H1 (cell line): ENCODE data around the gene SVEP1. TPM values are rescaled to one million over a fixed set of nuclear protein-coding genes. Genes with fewer than 3 reads are reported as not detected.

Experiments used
- CTCF ChIA-PET: fragments of 300-600 bp; sonication (Branson Sonifier 250); formaldehyde crosslinking; loops from one replicate; lab custom pipeline; 2021; ENCODE audit not compliant: partially characterized antibody; lab: Charles Lee
- POLR2A ChIA-PET: fragments of 300-600 bp; sonication (Branson Sonifier 250); formaldehyde crosslinking; loops from one replicate; lab custom pipeline; 2021; ENCODE audit warnings: inconsistent platforms; ENCODE audit not compliant: partially characterized antibody; lab: Charles Lee
- DNase-seq, 2 experiments: peaks; one replicate each; pipeline versions ENCODE4 v3.0.0 to v3.0.0-alpha.2; 2010 to 2022; ENCODE audit warnings: low spot score in 2 of 2, low read depth in 1 of 2, mixed read lengths in 1 of 2
- FAIRE-seq: peaks from 2 replicates; lab custom pipeline; 2011; peaks lifted over from hg19 to GRCh38; lab: Jason Lieb, UNC
- H2AFZ ChIP-seq: 2 replicates; pipeline ENCODE4 v1.8.1; 2012; ENCODE audit warnings: low read length, inconsistent platforms
- H2AK5ac ChIP-seq: 2 replicates; pipeline ENCODE4 v1.6.1; 2013; ENCODE audit warnings: low read depth, low read length
- H2BK120ac ChIP-seq: replicated peaks from 2 replicates; pipeline ENCODE3; 2013; ENCODE audit warnings: low read depth, low read length, inconsistent platforms
- H2BK12ac ChIP-seq: 2 replicates; pipeline ENCODE4 v1.6.1; 2013; ENCODE audit warnings: low read depth, low read length
- H2BK15ac ChIP-seq: 2 replicates; pipeline ENCODE4 v1.6.1; 2013; ENCODE audit warnings: low read length
- H2BK20ac ChIP-seq: 2 replicates; pipeline ENCODE4 v1.6.1; 2013; ENCODE audit warnings: low read length
- H2BK5ac ChIP-seq: 2 replicates; pipeline ENCODE4 v1.6.1; 2013; ENCODE audit warnings: low read depth, low read length
- H3K14ac ChIP-seq: 2 replicates; pipeline ENCODE4 v1.6.1; 2013; ENCODE audit warnings: inconsistent platforms; ENCODE audit not compliant: insufficient read length
- H3K18ac ChIP-seq: 2 replicates; pipeline ENCODE4 v1.6.1; 2013; ENCODE audit warnings: low read length; ENCODE audit errors: extremely low read depth
- H3K23ac ChIP-seq: 2 replicates; pipeline ENCODE4 v1.6.1; 2013; ENCODE audit warnings: inconsistent platforms; ENCODE audit not compliant: insufficient read length
- H3K23me2 ChIP-seq: 2 replicates; pipeline ENCODE4 v1.6.1; 2013; ENCODE audit warnings: low read depth, low read length
- H3K27ac ChIP-seq: 2 replicates; pipeline ENCODE4 v1.6.1; 2011; ENCODE audit warnings: low read depth, low read length, inconsistent platforms
- H3K27me3 ChIP-seq, 4 experiments: replicated peaks in 1 of 4; 1 replicate in 1 of 4; 2 replicates in 3 of 4; pipeline versions ENCODE4 v1.6.1 to v1.8.1; 2011 to 2013; ENCODE audit warnings: low read length in 3 of 4, mild to moderate bottlenecking in 3 of 4, inconsistent platforms in 2 of 4, mixed read lengths in 2 of 4, moderate library complexity in 1 of 4; ENCODE audit not compliant: control insufficient read depth in 3 of 4, insufficient read depth in 3 of 4; ENCODE audit errors: extremely low read depth in 1 of 4
- H3K36me3 ChIP-seq, 4 experiments: 2 replicates each; pipeline versions ENCODE4 v1.6.1 to v1.8.1; 2011 to 2013; ENCODE audit warnings: mild to moderate bottlenecking in 4 of 4, low read length in 3 of 4, moderate library complexity in 2 of 4, control low read depth in 1 of 4, inconsistent platforms in 1 of 4; ENCODE audit not compliant: insufficient read depth in 4 of 4, control insufficient read depth in 2 of 4
- H3K4ac ChIP-seq: replicated peaks from 2 replicates; pipeline ENCODE3; 2013; ENCODE audit warnings: low read length, low read depth, mixed read lengths, inconsistent platforms; ENCODE audit not compliant: insufficient read length
- H3K4me1 ChIP-seq, 4 experiments: replicated peaks in 1 of 4; 1 replicate in 1 of 4; 2 replicates in 3 of 4; pipeline versions ENCODE4 v1.6.1 to v1.8.1; 2011 to 2013; ENCODE audit warnings: low read length in 3 of 4, inconsistent platforms in 2 of 4, mixed read lengths in 1 of 4; ENCODE audit not compliant: insufficient read depth in 4 of 4, control insufficient read depth in 3 of 4
- H3K4me2 ChIP-seq, 2 experiments: 2 replicates each; pipeline versions ENCODE4 v1.6.1 to v1.8.1; 2011 to 2013; ENCODE audit warnings: low read depth in 2 of 2, low read length in 2 of 2, control low read depth in 1 of 2, inconsistent platforms in 1 of 2, mild to moderate bottlenecking in 1 of 2; ENCODE audit not compliant: insufficient read depth in 1 of 2
- H3K4me3 ChIP-seq, 4 experiments: fragments of 200-600, 300-600 bp in 1 of 4; sonication (generic), shearing (Covaris generic), sonication (Bioruptor Twin) in 1 of 4; 2 replicates each; pipeline versions ENCODE4 v1.5.1 to v1.8.1; 2011 to 2016; ENCODE audit warnings: low read length in 4 of 4, low read depth in 3 of 4, control low read depth in 2 of 4, inconsistent platforms in 2 of 4, mild to moderate bottlenecking in 2 of 4, mixed read lengths in 1 of 4, moderate library complexity in 1 of 4; ENCODE audit not compliant: insufficient read depth in 2 of 4; ENCODE audit errors: extremely low read depth in 1 of 4
- H3K56ac ChIP-seq: replicated peaks from 2 replicates; pipeline ENCODE3; 2013; ENCODE audit warnings: low read depth, mild to moderate bottlenecking, mixed read lengths, low read length, inconsistent platforms; ENCODE audit not compliant: insufficient read length
- H3K79me1 ChIP-seq: 2 replicates; pipeline ENCODE4 v1.6.1; 2013; ENCODE audit warnings: low read depth, low read length, control low read depth
- H3K79me2 ChIP-seq, 2 experiments: 2 replicates each; pipeline versions ENCODE4 v1.6.1 to v1.8.1; 2012 to 2013; ENCODE audit warnings: low read length in 2 of 2, mild to moderate bottlenecking in 2 of 2, inconsistent platforms in 1 of 2; ENCODE audit not compliant: insufficient read depth in 2 of 2, control insufficient read depth in 1 of 2
- H3K9ac ChIP-seq, 4 experiments: replicated peaks in 1 of 4; 1 replicate in 1 of 4; 2 replicates in 3 of 4; pipeline versions ENCODE4 v1.6.1 to v1.8.1; 2011 to 2013; ENCODE audit warnings: low read depth in 3 of 4, low read length in 3 of 4, control low read depth in 2 of 4, mild to moderate bottlenecking in 2 of 4, moderate library complexity in 2 of 4, inconsistent platforms in 1 of 4; ENCODE audit errors: extremely low read depth in 1 of 4
- H3K9me3 ChIP-seq, 2 experiments: 2 replicates each; pipeline versions ENCODE4 v1.6.1 to v1.8.1; 2012 to 2013; ENCODE audit warnings: mild to moderate bottlenecking in 2 of 2, moderate library complexity in 2 of 2, control low read depth in 1 of 2, inconsistent platforms in 1 of 2, low read depth in 1 of 2, low read length in 1 of 2, mixed read lengths in 1 of 2; ENCODE audit not compliant: insufficient read depth in 2 of 2
- H4K20me1 ChIP-seq, 2 experiments: replicated peaks in 1 of 2; 2 replicates each; pipeline versions ENCODE3 to v1.8.1; 2011 to 2013; ENCODE audit warnings: inconsistent platforms in 2 of 2, low read length in 2 of 2, mild to moderate bottlenecking in 1 of 2; ENCODE audit not compliant: insufficient read depth in 2 of 2, control insufficient read depth in 1 of 2
- H4K5ac ChIP-seq: 2 replicates; pipeline ENCODE4 v1.6.1; 2013; ENCODE audit warnings: low read length, low read depth, mixed read lengths, inconsistent platforms; ENCODE audit not compliant: insufficient read length
- H4K8ac ChIP-seq: 2 replicates; pipeline ENCODE4 v1.8.0; 2013; ENCODE audit warnings: mild to moderate bottlenecking, moderate library complexity, low read length, inconsistent platforms; ENCODE audit not compliant: insufficient read depth; ENCODE audit errors: extremely low read depth
- H4K91ac ChIP-seq: replicated peaks from 2 replicates; pipeline ENCODE3; 2013; ENCODE audit warnings: low read length, mixed read lengths, inconsistent platforms; ENCODE audit not compliant: insufficient read length
- KDM1A ChIP-seq: fragments of 200-600, 300-600 bp; sonication (generic); IDR thresholded peaks from 2 replicates; pipeline ENCODE4 v1.7.1; 2016; ENCODE audit warnings: mild to moderate bottlenecking, low read length, borderline replicate concordance
- SIRT6 ChIP-seq: IDR thresholded peaks from one replicate; pipeline ENCODE4 v1.7.1; 2012; ENCODE audit warnings: low read length, inconsistent platforms
- SIX5 ChIP-seq: IDR thresholded peaks from 2 replicates; pipeline ENCODE4 v1.6.1; 2011; ENCODE audit warnings: mild to moderate bottlenecking, low read depth, low read length
- WGBS, 2 experiments: shearing (Covaris generic) in 1 of 2; methylation state at CpG; one replicate each; pipeline versions ENCODE4 v1.1.6 to v1.1.7; 2013 to 2015; ENCODE audit warnings: low lambda C conversion rate in 2 of 2, mixed read lengths in 2 of 2, inconsistent platforms in 1 of 2, low coverage in 1 of 2, missing lambda C conversion rate in 1 of 2; ENCODE audit not compliant: insufficient replicate concordance in 2 of 2, insufficient coverage in 1 of 2, insufficient read length in 1 of 2; ENCODE audit errors: extremely low coverage in 1 of 2, missing lambda C conversion rate in 1 of 2; 5-methylcytosine and 5-hydroxymethylcytosine counted together
- polyA plus RNA-seq, 7 experiments: library from polyadenylated mRNA; depleted of rRNA in 3 of 7; stranded (reverse) in 5 of 7; unstranded in 2 of 7; fragments of >200 nt in 5 of 7; fragments of 200-250 nt in 2 of 7; gene quantifications; 1 replicate in 5 of 7; 2 replicates in 1 of 7; 4 replicates in 1 of 7; pipeline versions ENCODE4 v1.2.1 to v1.2.3, GENCODE V29; 2011 to 2013; ENCODE audit warnings: missing spikeins in 2 of 7, mixed read lengths in 2 of 7
- total RNA-seq: library from RNA; stranded (reverse); fragmentation: NEBNext Ultra II Directional; extraction: Animal tissue kit (Norgen Biotek cat#: 25700); gene quantifications from 2 replicates; pipeline ENCODE4 v1.2.1, GENCODE V29; 2021

The SVEP1 gene
- total and polyA plus RNA-seq, 2 of the 8 experiments (the other 6 are each of a cell fraction or from before 2014, with no cell fraction given), result 0.11 to 0.37 TPM

DNA sequence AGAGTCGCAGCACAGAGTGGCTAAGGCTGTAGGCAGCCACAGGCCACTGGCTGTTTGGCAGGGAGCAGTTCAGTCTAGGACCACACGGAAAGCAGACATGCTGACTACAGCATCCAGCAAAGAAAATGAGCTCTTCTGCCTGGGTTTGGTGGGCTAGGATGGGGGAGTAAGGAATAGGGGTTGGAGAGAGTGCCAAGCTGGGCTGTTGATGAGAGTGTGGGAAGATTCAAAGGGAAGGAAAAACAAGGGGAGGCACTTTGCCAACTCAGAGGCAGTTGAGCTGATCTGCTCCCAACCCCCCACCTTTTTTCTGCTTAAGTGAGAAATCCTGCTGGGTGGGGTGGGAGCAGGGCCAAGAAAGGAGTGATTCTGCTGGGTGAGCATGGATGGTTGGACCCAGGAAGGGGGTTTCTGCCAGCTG, 35.9 kb downstream of the SVEP1 start:
- H3K27ac ChIP-seq, result no peak overlapping the region
- DNase-seq, result peak in 1 of 2 experiments; percentile 47
- H2AFZ ChIP-seq, result peak overlapping the region; percentile 98
- no peak overlapping the region for H4K91ac ChIP-seq
- 77% methylated on average over 2 of the region's 2 CpGs; no CpG with 5 or more reads in 1 of the 2 experiments for WGBS, 2 experiments
- peak overlapping the region; percentile 76; the same call in 1 of the 2 replicates for H4K8ac ChIP-seq
- no peak overlapping the region for H2AK5ac ChIP-seq
- H2BK5ac ChIP-seq, result no peak overlapping the region
- FAIRE-seq, result no peak
- H3K14ac ChIP-seq, result no peak overlapping the region
- no peaks in the 10 kb centered on the region for H3K27me3 ChIP-seq
- no peak overlapping the region for H3K9ac ChIP-seq
- no peak overlapping the region for H3K4ac ChIP-seq
- no peaks in the 10 kb centered on the region for H3K79me1 ChIP-seq
- ChIA-PET POLR2A (no interaction called here), CTCF (interaction anchor here (0.7 to 1.6 kb wide), 5 partner anchors 9 to 114 kb away, joined by 3 to 5 read pairs (median 3); no protein-coding TSS in a partner anchor)
- H3K18ac ChIP-seq, result peak overlapping the region; percentile 38
- no peak overlapping the region for H2BK15ac ChIP-seq
- no peak overlapping the region for H2BK12ac ChIP-seq
- H3K23ac ChIP-seq, result no peak overlapping the region
- TF ChIP-seq KDM1A, result no peak; the same call in 1 of the 2 replicates
- no peak for TF ChIP-seq SIRT6
- no peak for TF ChIP-seq SIX5
- H4K5ac ChIP-seq, result peak overlapping the region; percentile 46
- no peaks in the 10 kb centered on the region for H3K9me3 ChIP-seq
- no peaks in the 10 kb centered on the region; the same call in 1 of the 2 replicates for H3K23me2 ChIP-seq
- H3K4me3 ChIP-seq, result no peak overlapping the region
- H3K4me1 ChIP-seq, result peaks cover 0 to 5% (median 2%) of the 10 kb centered on the region in 4 experiments; a peak in 3 of 7 replicates
- H3K4me2 ChIP-seq, result no peak overlapping the region
- no peaks in the 10 kb centered on the region for H3K79me2 ChIP-seq
- no peaks in the 10 kb centered on the region for H4K20me1 ChIP-seq
- peak overlapping the region; percentile 50 for H2BK120ac ChIP-seq
- no peak overlapping the region for H3K56ac ChIP-seq
- H2BK20ac ChIP-seq, result no peak overlapping the region
- H3K36me3 ChIP-seq, result no peaks in the 10 kb centered on the region; a peak in 1 of 8 replicates
